HUES64 (cell line): ENCODE results near the gene SLC34A3.
"Not testable (repeated sequence)": the region's sequence is repeated elsewhere in the genome, so short reads cannot be mapped to it uniquely, and the experiment has no call there.

Experiments used
- H3K27ac ChIP-seq: 2 replicates; pipeline ENCODE4 v1.7.0; 2013; ENCODE audit warnings: low read depth, low read length, inconsistent platforms
- H3K27me3 ChIP-seq: 2 replicates; pipeline ENCODE4 v1.6.1; 2013; ENCODE audit warnings: mild to moderate bottlenecking, low read length; ENCODE audit not compliant: insufficient read depth
- H3K36me3 ChIP-seq: 2 replicates; pipeline ENCODE4 v1.6.1; 2013; ENCODE audit warnings: mild to moderate bottlenecking, low read length; ENCODE audit not compliant: insufficient read depth
- H3K4me1 ChIP-seq: 2 replicates; pipeline ENCODE4 v1.6.1; 2013; ENCODE audit warnings: mild to moderate bottlenecking, low read length, moderate library complexity; ENCODE audit not compliant: insufficient read depth
- H3K4me3 ChIP-seq: 2 replicates; pipeline ENCODE4 v1.5.1; 2013; ENCODE audit warnings: mild to moderate bottlenecking, low read length, moderate library complexity
- H3K9ac ChIP-seq: 2 replicates; pipeline ENCODE4 v1.6.1; 2013; ENCODE audit warnings: mild to moderate bottlenecking, low read depth, low read length
- H3K9me3 ChIP-seq: 2 replicates; pipeline ENCODE4 v1.6.1; 2013; ENCODE audit warnings: low read depth, low read length; ENCODE audit not compliant: insufficient read depth
- WGBS: fragments of 150-250, 120-280 bp; methylation state at CpG from one replicate; pipeline ENCODE4 v1.1.7; 2013; ENCODE audit warnings: missing lambda C conversion rate; 5-methylcytosine and 5-hydroxymethylcytosine counted together

SLC34A3 gene

GRCh38 chr9:137256856-137257255 lies 26.2 kb downstream of the SLC34A3 start:
- H3K4me1 ChIP-seq: peaks cover 5% of the 10 kb centered on the region; the same call in 1 of the 2 replicates
- no peak overlapping the region for H3K27ac ChIP-seq
- no peaks in the 10 kb centered on the region for H3K27me3 ChIP-seq
- H3K9me3 ChIP-seq: no peaks in the 10 kb centered on the region
- H3K9ac ChIP-seq: no peak overlapping the region
- H3K4me3 ChIP-seq: 0 out of 2 replicates have a peak overlapping the region, but pooled peaks have one; percentile 93
- peaks cover 25% of the 10 kb centered on the region for H3K36me3 ChIP-seq
- 95% methylated on average over 15 of the region's 15 CpGs for WGBS

- not testable (repeated sequence) for H3K9ac ChIP-seq, H3K4me1 ChIP-seq, H3K4me3 ChIP-seq, H3K27ac ChIP-seq, H3K27me3 ChIP-seq, H3K9me3 ChIP-seq
- H3K36me3 ChIP-seq: peaks cover 49% of the 10 kb centered on the region
- 38% methylated on average over 12 of the region's 15 CpGs for WGBS
Measured at GRCh38 chr9:137262173-137262908, 31.6 kb downstream of the SLC34A3 start.

GRCh38 chr9:137262909-137263285 lies 32.2 kb downstream of the SLC34A3 start:
- Histone ChIP-seq H3K9ac (no peak overlapping the region), H3K27me3 (no peaks in the 10 kb centered on the region), H3K27ac (no peak overlapping the region), H3K36me3 (peaks cover 52% of the 10 kb centered on the region), H3K4me3 (no peak overlapping the region), H3K9me3 (no peaks in the 10 kb centered on the region), H3K4me1 (no peaks in the 10 kb centered on the region)
- WGBS: 92% methylated on average over 24 of the region's 24 CpGs

GRCh38 chr9:137263506-137263905 lies 32.8 kb downstream of the SLC34A3 start:
- H3K27ac ChIP-seq: no peak overlapping the region
- H3K9me3 ChIP-seq: no peaks in the 10 kb centered on the region
- H3K4me3 ChIP-seq: no peak overlapping the region
- WGBS: 87% methylated on average over 10 of the region's 10 CpGs
- H3K4me1 ChIP-seq: no peaks in the 10 kb centered on the region
- peaks cover 50% of the 10 kb centered on the region for H3K36me3 ChIP-seq
- no peak overlapping the region for H3K9ac ChIP-seq
- H3K27me3 ChIP-seq: no peaks in the 10 kb centered on the region

GRCh38 chr9:137264067-137264466 lies 33.4 kb downstream of the SLC34A3 start:
- Histone ChIP-seq H3K9ac (no peak overlapping the region), H3K36me3 (peaks cover 50% of the 10 kb centered on the region), H3K27me3 (no peaks in the 10 kb centered on the region), H3K4me1 (no peaks in the 10 kb centered on the region), H3K27ac (no peak overlapping the region), H3K9me3 (no peaks in the 10 kb centered on the region), H3K4me3 (no peak overlapping the region)
- WGBS: 96% methylated on average over 22 of the region's 22 CpGs

GRCh38 chr9:137265496-137266161 lies 34.9 kb downstream of the SLC34A3 start:
- no peak overlapping the region for H3K27ac ChIP-seq
- H3K4me1 ChIP-seq: no peaks in the 10 kb centered on the region
- no peaks in the 10 kb centered on the region for H3K27me3 ChIP-seq
- no peak overlapping the region for H3K9ac ChIP-seq
- no peak overlapping the region for H3K4me3 ChIP-seq
- peaks cover 56% of the 10 kb centered on the region for H3K36me3 ChIP-seq
- WGBS: 94% methylated on average over 29 of the region's 29 CpGs
- H3K9me3 ChIP-seq: no peaks in the 10 kb centered on the region

GRCh38 chr9:137266162-137266527 lies 35.4 kb downstream of the SLC34A3 start:
- no peak overlapping the region for H3K27ac ChIP-seq
- no peaks in the 10 kb centered on the region for H3K4me1 ChIP-seq
- WGBS: 95% methylated on average over 15 of the region's 15 CpGs
- no peaks in the 10 kb centered on the region for H3K27me3 ChIP-seq
- no peak overlapping the region for H3K4me3 ChIP-seq
- no peaks in the 10 kb centered on the region for H3K9me3 ChIP-seq
- H3K9ac ChIP-seq: no peak overlapping the region
- H3K36me3 ChIP-seq: peaks cover 60% of the 10 kb centered on the region

- Histone ChIP-seq H3K4me3 (no peak overlapping the region), H3K4me1 (no peaks in the 10 kb centered on the region), H3K36me3 (peaks cover 60% of the 10 kb centered on the region), H3K9ac (no peak overlapping the region), H3K27me3 (no peaks in the 10 kb centered on the region), H3K9me3 (no peaks in the 10 kb centered on the region), H3K27ac (no peak overlapping the region)
- WGBS: 91% methylated on average over 34 of the region's 34 CpGs
Measured at GRCh38 chr9:137266585-137267453, 36.1 kb downstream of the SLC34A3 start.

GRCh38 chr9:137267933-137268355 lies 37.2 kb downstream of the SLC34A3 start:
- Histone ChIP-seq H3K27ac (no peak overlapping the region), H3K9ac (no peak overlapping the region), H3K4me1 (no peaks in the 10 kb centered on the region), H3K27me3 (no peaks in the 10 kb centered on the region), H3K9me3 (no peaks in the 10 kb centered on the region), H3K4me3 (no peak overlapping the region), H3K36me3 (peaks cover 65% of the 10 kb centered on the region)
- 93% methylated on average over 6 of the region's 6 CpGs for WGBS

GRCh38 chr9:137268538-137269201 lies 38.0 kb downstream of the SLC34A3 start:
- Histone ChIP-seq H3K4me1 (no peaks in the 10 kb centered on the region), H3K9me3 (no peaks in the 10 kb centered on the region), H3K36me3 (peaks cover 60% of the 10 kb centered on the region), H3K27ac (no peak overlapping the region), H3K9ac (no peak overlapping the region), H3K27me3 (no peaks in the 10 kb centered on the region), H3K4me3 (no peak overlapping the region)
- WGBS: 90% methylated on average over 19 of the region's 19 CpGs
